H9 (cell line): ENCODE results near the gene SLC39A8. TPM values are rescaled to one million over a fixed set of nuclear protein-coding genes. Genes with fewer than 3 reads are reported as not detected.

Experiments
- DNase-seq: peaks from one replicate; pipeline ENCODE4 v3.0.0-alpha.2; 2017
- H2AFZ ChIP-seq: one replicate; pipeline ENCODE4 v1.6.1; 2013; ENCODE audit warnings: mild to moderate bottlenecking, low read length, control low read depth, moderate library complexity
- H2AK5ac ChIP-seq: 2 replicates; pipeline ENCODE4 v1.6.1; 2013; ENCODE audit warnings: low read length, control low read depth, mixed read lengths; ENCODE audit not compliant: insufficient read length
- H2BK120ac ChIP-seq: one replicate; pipeline ENCODE4 v1.6.1; 2013; ENCODE audit warnings: low read depth, mild to moderate bottlenecking, low read length, control low read depth, inconsistent platforms; ENCODE audit not compliant: poor library complexity, severe bottlenecking
- H2BK12ac ChIP-seq: 2 replicates; pipeline ENCODE4 v1.6.1; 2013; ENCODE audit warnings: low read length, control low read depth, mixed read lengths, low read depth; ENCODE audit not compliant: insufficient read length
- H2BK15ac ChIP-seq: 2 replicates; pipeline ENCODE4 v1.6.1; 2013; ENCODE audit warnings: low read depth, low read length, control low read depth
- H2BK20ac ChIP-seq: one replicate; pipeline ENCODE4 v1.6.1; 2013; ENCODE audit warnings: low read depth, mild to moderate bottlenecking, low read length, control low read depth, inconsistent platforms; ENCODE audit not compliant: poor library complexity, severe bottlenecking
- H2BK5ac ChIP-seq: 2 replicates; pipeline ENCODE4 v1.6.1; 2013; ENCODE audit warnings: low read length, control low read depth, mixed read lengths; ENCODE audit not compliant: insufficient read length
- H3K14ac ChIP-seq: 2 replicates; pipeline ENCODE4 v1.6.1; 2013; ENCODE audit warnings: low read length, control low read depth; ENCODE audit not compliant: insufficient read depth
- H3K18ac ChIP-seq: 2 replicates; pipeline ENCODE4 v1.6.1; 2013; ENCODE audit warnings: low read depth, mild to moderate bottlenecking, mixed read lengths, low read length, control low read depth; ENCODE audit not compliant: insufficient read length
- H3K23ac ChIP-seq: 2 replicates; pipeline ENCODE4 v1.6.1; 2013; ENCODE audit warnings: low read length, control low read depth, mixed read lengths, low read depth; ENCODE audit not compliant: insufficient read length
- H3K23me2 ChIP-seq: 2 replicates; pipeline ENCODE4 v1.6.1; 2013; ENCODE audit warnings: low read depth, mild to moderate bottlenecking, mixed read lengths, low read length, control low read depth; ENCODE audit not compliant: insufficient read length, poor library complexity, severe bottlenecking
- H3K27ac ChIP-seq: 2 replicates; pipeline ENCODE4 v1.5.1; 2013; ENCODE audit warnings: low read length, control low read depth, mixed read lengths, low read depth; ENCODE audit not compliant: insufficient read length
- H3K27me3 ChIP-seq: 2 replicates; pipeline ENCODE4 v1.6.1; 2013; ENCODE audit warnings: low read length, control low read depth, inconsistent platforms; ENCODE audit not compliant: insufficient read depth
- H3K4ac ChIP-seq: 2 replicates; pipeline ENCODE4 v1.6.1; 2013; ENCODE audit warnings: low read depth, mild to moderate bottlenecking, control low read depth, inconsistent platforms, low read length, moderate library complexity
- H3K4me1 ChIP-seq: 2 replicates; pipeline ENCODE4 v1.6.1; 2013; ENCODE audit warnings: low read length, control low read depth, inconsistent platforms; ENCODE audit not compliant: insufficient read depth
- H3K4me2 ChIP-seq: 2 replicates; pipeline ENCODE4 v1.6.1; 2013; ENCODE audit warnings: low read length, control low read depth, mixed read lengths; ENCODE audit not compliant: insufficient read length, insufficient read depth
- H3K56ac ChIP-seq: 2 replicates; pipeline ENCODE4 v1.6.1; 2013; ENCODE audit warnings: low read depth, mild to moderate bottlenecking, mixed read lengths, low read length, control low read depth; ENCODE audit not compliant: insufficient read length
- H3K79me1 ChIP-seq: 2 replicates; pipeline ENCODE4 v1.6.1; 2013; ENCODE audit warnings: low read depth, mild to moderate bottlenecking, moderate library complexity, low read length, control low read depth, inconsistent platforms; ENCODE audit not compliant: insufficient read depth, poor library complexity, severe bottlenecking
- H3K79me2 ChIP-seq: 2 replicates; pipeline ENCODE4 v1.6.1; 2013; ENCODE audit warnings: low read length, control low read depth, inconsistent platforms; ENCODE audit not compliant: insufficient read depth
- H3K9ac ChIP-seq: 2 replicates; pipeline ENCODE4 v1.6.1; 2013; ENCODE audit warnings: low read length, control low read depth, mixed read lengths; ENCODE audit not compliant: insufficient read length; ENCODE audit errors: extremely low read depth
- H3K9me3 ChIP-seq: one replicate; pipeline ENCODE4 v1.6.1; 2013; ENCODE audit warnings: low read depth, low read length, inconsistent platforms; ENCODE audit not compliant: control insufficient read depth
- H3T11ph ChIP-seq: one replicate; pipeline ENCODE4 v1.6.1; 2013; ENCODE audit warnings: mild to moderate bottlenecking, low read length, control low read depth, inconsistent platforms
- H4K20me1 ChIP-seq: one replicate; pipeline ENCODE4 v1.6.1; 2013; ENCODE audit not compliant: control insufficient read depth, insufficient read length, insufficient read depth
- H4K5ac ChIP-seq: 2 replicates; pipeline ENCODE4 v1.6.1; 2013; ENCODE audit warnings: low read depth, mild to moderate bottlenecking, mixed read lengths, low read length, control low read depth; ENCODE audit not compliant: insufficient read length
- H4K8ac ChIP-seq: replicated peaks from 2 replicates; pipeline ENCODE4 v1.6.1; 2013; ENCODE audit warnings: low read length, control low read depth, mixed read lengths, low read depth; ENCODE audit not compliant: insufficient read length
- H4K91ac ChIP-seq: 2 replicates; pipeline ENCODE4 v1.6.1; 2013; ENCODE audit warnings: low read depth, mild to moderate bottlenecking, moderate library complexity, mixed read lengths, low read length, control low read depth; ENCODE audit not compliant: insufficient read length
- H3K27ac Mint-ChIP-seq, 3 experiments: 2 replicates in 2 of 3; 3 replicates in 1 of 3; pipeline ENCODE4 v1.8.0; 2020 to 2021; ENCODE audit warnings: mixed read lengths in 3 of 3, mild to moderate bottlenecking in 1 of 3, moderate library complexity in 1 of 3
- H3K27me3 Mint-ChIP-seq: 2 replicates; pipeline ENCODE4 v1.8.0; 2021; ENCODE audit warnings: low read depth, mild to moderate bottlenecking, moderate library complexity, mixed read lengths
- H3K36me3 Mint-ChIP-seq, 3 experiments: 2 replicates in 2 of 3; 3 replicates in 1 of 3; pipeline ENCODE4 v1.8.0; 2020 to 2021; ENCODE audit warnings: low read depth in 3 of 3, mixed read lengths in 3 of 3; ENCODE audit not compliant: insufficient read depth in 1 of 3
- H3K4me1 Mint-ChIP-seq, 2 experiments: 2 replicates each; pipeline ENCODE4 v1.8.0; 2020; ENCODE audit warnings: mixed read lengths in 2 of 2
- H3K4me3 Mint-ChIP-seq, 2 experiments: 2 replicates in 1 of 2; 3 replicates in 1 of 2; pipeline ENCODE4 v1.8.0; 2020 to 2021; ENCODE audit warnings: mild to moderate bottlenecking in 2 of 2, mixed read lengths in 2 of 2, moderate library complexity in 1 of 2
- H3K9me3 Mint-ChIP-seq, 2 experiments: 2 replicates in 1 of 2; 3 replicates in 1 of 2; pipeline ENCODE4 v1.8.0; 2020; ENCODE audit warnings: mild to moderate bottlenecking in 2 of 2, mixed read lengths in 2 of 2, moderate library complexity in 1 of 2
- WGBS: extraction: QIAGEN DNeasy Blood & Tissue Kit; methylation state at CpG from one replicate; pipeline ENCODE4 v1.1.7; 2013; ENCODE audit warnings: missing lambda C conversion rate, low lambda C conversion rate, mixed read lengths; ENCODE audit not compliant: insufficient read length; ENCODE audit errors: extremely low coverage; 5-methylcytosine and 5-hydroxymethylcytosine counted together
- total RNA-seq: library from RNA; stranded (reverse); gene quantifications from 2 replicates; pipeline ENCODE4 v1.2.1, GENCODE V29; 2021
- TF ChIP-seq, protein P1 (sequence below): fragments of 200-600 bp; sonication (generic); conservative IDR thresholded peaks from 3 replicates; pipeline ENCODE4 v1.8.0; 2021; ENCODE audit warnings: antibody characterized with exemption, mild to moderate bottlenecking

SLC39A8 gene
- total RNA-seq, 1 experiment from 2014 or later, result 11.0 TPM

DNA sequence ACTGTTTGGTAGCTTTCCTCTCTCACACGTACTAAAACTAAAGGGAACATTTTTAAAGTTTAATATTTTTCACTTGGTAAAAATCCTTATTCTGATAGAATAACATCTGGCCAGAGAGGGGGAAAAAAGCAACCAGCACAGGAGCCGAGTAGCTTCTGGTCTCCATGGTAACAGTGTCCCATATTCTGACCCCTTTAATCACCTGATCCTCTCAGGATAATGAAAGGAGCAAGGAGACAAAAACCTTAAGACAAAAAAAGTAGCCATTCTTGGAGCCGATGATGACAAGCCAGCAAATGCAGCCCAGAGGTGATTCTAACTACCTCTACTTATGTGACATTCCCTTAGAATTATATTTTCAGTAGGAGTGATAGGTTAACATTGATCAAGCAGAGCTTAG, 126.6 kb downstream of the SLC39A8 start:
- no peak overlapping the region for H4K8ac ChIP-seq
- no peaks in the 10 kb centered on the region for H3K79me2 ChIP-seq
- no peaks in the 10 kb centered on the region; the same call in 1 of the 2 replicates for H3K4me1 ChIP-seq
- H3K27ac ChIP-seq, result no peak overlapping the region
- H2AFZ ChIP-seq, result no peak overlapping the region
- H3K23ac ChIP-seq, result no peak overlapping the region
- H3K23me2 ChIP-seq, result no peaks in the 10 kb centered on the region
- H4K5ac ChIP-seq, result no peak overlapping the region
- H3K27me3 ChIP-seq, result no peaks in the 10 kb centered on the region
- Mint-ChIP-seq H3K27ac (peak overlapping the region in 2 of 3 experiments; percentile 24 to 88; a peak in 1 of 7 replicates), H3K9me3 (peaks cover 0 to 3% of the 10 kb centered on the region in 2 experiments; a peak in 2 of 5 replicates), H3K36me3 (no peaks in the 10 kb centered on the region), H3K4me3 (no peak overlapping the region), H3K4me1 (peaks cover 17 to 31% of the 10 kb centered on the region in 2 experiments), H3K27me3 (no peaks in the 10 kb centered on the region)
- H3K9ac ChIP-seq, result no peak overlapping the region
- DNase-seq, result no peak
- H4K91ac ChIP-seq, result no peak overlapping the region
- H3T11ph ChIP-seq, result no peak overlapping the region
- H4K20me1 ChIP-seq, result no peaks in the 10 kb centered on the region
- no peak overlapping the region for H3K18ac ChIP-seq
- no peak overlapping the region for H2BK120ac ChIP-seq
- H2BK15ac ChIP-seq, result no peak overlapping the region
- H3K4ac ChIP-seq, result no peak overlapping the region
- TF ChIP-seq, protein P1, sequence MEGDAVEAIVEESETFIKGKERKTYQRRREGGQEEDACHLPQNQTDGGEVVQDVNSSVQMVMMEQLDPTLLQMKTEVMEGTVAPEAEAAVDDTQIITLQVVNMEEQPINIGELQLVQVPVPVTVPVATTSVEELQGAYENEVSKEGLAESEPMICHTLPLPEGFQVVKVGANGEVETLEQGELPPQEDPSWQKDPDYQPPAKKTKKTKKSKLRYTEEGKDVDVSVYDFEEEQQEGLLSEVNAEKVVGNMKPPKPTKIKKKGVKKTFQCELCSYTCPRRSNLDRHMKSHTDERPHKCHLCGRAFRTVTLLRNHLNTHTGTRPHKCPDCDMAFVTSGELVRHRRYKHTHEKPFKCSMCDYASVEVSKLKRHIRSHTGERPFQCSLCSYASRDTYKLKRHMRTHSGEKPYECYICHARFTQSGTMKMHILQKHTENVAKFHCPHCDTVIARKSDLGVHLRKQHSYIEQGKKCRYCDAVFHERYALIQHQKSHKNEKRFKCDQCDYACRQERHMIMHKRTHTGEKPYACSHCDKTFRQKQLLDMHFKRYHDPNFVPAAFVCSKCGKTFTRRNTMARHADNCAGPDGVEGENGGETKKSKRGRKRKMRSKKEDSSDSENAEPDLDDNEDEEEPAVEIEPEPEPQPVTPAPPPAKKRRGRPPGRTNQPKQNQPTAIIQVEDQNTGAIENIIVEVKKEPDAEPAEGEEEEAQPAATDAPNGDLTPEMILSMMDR, result no peak
- H2BK5ac ChIP-seq, result no peak overlapping the region
- no peak overlapping the region for H2AK5ac ChIP-seq
- H3K79me1 ChIP-seq, result no peaks in the 10 kb centered on the region
- no peaks in the 10 kb centered on the region for H3K9me3 ChIP-seq
- H3K4me2 ChIP-seq, result peak overlapping the region; percentile 14
- no CpG with 5 or more reads among the region's 3 CpGs for WGBS
- H2BK20ac ChIP-seq, result no peak overlapping the region
- H3K56ac ChIP-seq, result no peak overlapping the region
- no peak overlapping the region for H2BK12ac ChIP-seq
- no peak overlapping the region for H3K14ac ChIP-seq
